SH-SY5Y (cell line): Measurements from ENCODE around the gene MGAT4D.

Experiments
- GATA2 ChIP-seq: IDR thresholded peaks from 2 replicates; pipeline ENCODE4 v1.6.1; 2011; ENCODE audit warnings: mild to moderate bottlenecking, low read depth, low read length
- GATA3 ChIP-seq: IDR thresholded peaks from 2 replicates; pipeline ENCODE4 v1.6.1; 2011; ENCODE audit warnings: low read depth, mild to moderate bottlenecking, low read length, moderate library complexity

The MGAT4D gene

GRCh38 chr4:140497747-140498636 is at the start of gene MGAT4D:
TSS of gene MGAT4D (minus strand) at chr4:140498293. CDS start at chr4:140498222, 71 bp downstream.
- no peak for TF ChIP-seq GATA3
- no peak for TF ChIP-seq GATA2

- no peak for TF ChIP-seq GATA3
- TF ChIP-seq GATA2 = no peak
These were observed 35.9 kb upstream of the MGAT4D start for GRCh38 chr4:140533951-140534480.

- TF ChIP-seq GATA3 = no peak; the same call in 1 of the 2 replicates
- peak; percentile 52; the same call in 1 of the 2 replicates for TF ChIP-seq GATA2
These were observed 31.3 kb upstream of the MGAT4D start for GRCh38 chr4:140529434-140529833.

- TF ChIP-seq GATA3 (peak; percentile 65), GATA2 (peak; percentile 95)
These were observed 26.0 kb upstream of the MGAT4D start, which contains the start of gene ELMOD2 for GRCh38 chr4:140523857-140524742. TSS of gene ELMOD2 (plus strand) at chr4:140524168. CDS start at chr4:140525429, 1,261 bp downstream.

DNA sequence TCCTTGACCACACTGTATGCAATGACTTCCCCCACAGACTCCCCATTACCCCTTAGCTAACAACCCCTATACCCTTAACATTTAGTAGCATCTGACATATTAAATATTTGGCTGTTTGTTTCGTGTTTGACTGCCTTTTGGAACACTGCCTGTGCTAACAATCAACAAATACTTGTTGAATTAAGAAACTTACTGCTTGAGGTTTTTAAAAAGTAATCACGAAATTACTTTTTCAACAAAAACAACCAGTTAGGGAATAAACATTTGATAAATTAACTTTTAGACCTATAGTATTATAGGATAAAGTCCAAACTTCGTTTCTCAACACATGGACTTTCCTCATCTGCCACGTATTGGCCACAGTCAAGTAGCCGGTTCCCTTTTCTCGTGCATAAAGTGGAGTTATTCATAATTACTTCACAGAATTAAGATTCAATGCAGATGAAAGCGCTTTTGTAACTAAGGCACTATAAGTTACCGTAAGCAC is 25.3 kb upstream of the MGAT4D start:
- TF ChIP-seq GATA2 (no peak), GATA3 (no peak)

GRCh38 chr4:140515423-140515822 is 17.3 kb upstream of the MGAT4D start:
- TF ChIP-seq GATA2 = no peak
- no peak for TF ChIP-seq GATA3

DNA sequence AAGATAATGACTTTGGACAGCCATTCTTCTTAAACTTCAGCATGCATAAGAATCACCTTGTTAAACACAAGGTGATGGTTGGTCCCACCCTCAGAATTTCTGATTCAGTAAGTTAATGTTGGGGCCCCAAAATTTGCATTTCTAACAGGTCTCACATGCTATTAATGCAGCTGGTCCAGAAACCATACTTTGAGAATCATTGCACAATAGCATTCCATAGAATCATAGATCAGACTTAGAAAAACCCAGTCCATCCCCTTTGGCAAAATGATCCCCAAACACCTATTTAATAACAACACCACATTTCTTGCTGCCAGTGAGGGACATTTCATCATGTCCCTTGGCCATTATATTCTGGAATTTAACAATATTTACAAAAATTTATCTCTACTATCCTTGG is 6.2 kb upstream of the MGAT4D start:
- TF ChIP-seq GATA2 (no peak), GATA3 (no peak)

GRCh38 chr4:140499391-140499790 is 1.3 kb upstream of the MGAT4D start:
- TF ChIP-seq GATA2 (no peak), GATA3 (no peak)

GRCh38 chr4:140497405-140497746 is 717 bp downstream of the MGAT4D start:
- TF ChIP-seq GATA3 (no peak), GATA2 (no peak)

- TF ChIP-seq GATA3 (no peak), GATA2 (no peak)
These were observed 12.2 kb downstream of the MGAT4D start for GRCh38 chr4:140485939-140486338.

DNA sequence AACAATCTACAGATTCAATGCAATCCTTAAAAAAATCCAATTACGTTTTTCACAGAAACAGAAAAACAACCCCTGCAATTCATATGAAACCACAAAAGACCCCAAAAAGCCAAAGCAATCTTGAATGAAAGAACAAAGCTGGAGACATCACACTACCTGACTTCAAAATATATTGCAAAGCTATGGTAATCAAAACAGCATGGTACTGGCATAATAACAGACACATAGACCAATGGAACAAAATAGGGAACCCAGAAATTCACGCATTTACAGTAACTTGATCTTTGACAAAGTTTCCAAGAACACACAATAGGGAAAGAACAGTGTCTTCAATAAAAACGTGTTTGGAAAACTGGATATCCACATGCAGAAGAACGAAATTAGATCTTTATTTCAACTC is 14.6 kb downstream of the MGAT4D start:
- no peak for TF ChIP-seq GATA3
- TF ChIP-seq GATA2 = no peak

DNA sequence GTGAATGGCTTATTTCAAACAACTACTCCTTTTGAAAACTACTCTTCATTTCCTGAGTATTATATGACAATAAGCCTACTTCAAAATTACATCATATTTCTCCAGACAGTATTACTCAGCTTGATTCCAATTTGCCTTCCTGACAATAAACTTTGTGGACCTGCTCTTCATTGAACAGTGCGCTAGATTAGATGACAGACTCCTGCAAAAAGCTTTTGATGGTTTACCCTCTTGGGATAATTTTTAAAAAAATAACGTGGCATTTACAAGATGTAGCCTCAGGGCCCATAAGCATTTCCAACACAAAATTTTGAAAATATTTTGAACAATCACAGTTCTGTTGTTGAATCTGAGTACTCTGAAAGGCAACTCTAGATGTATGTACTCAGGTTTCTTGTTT is 25.9 kb downstream of the MGAT4D start:
- TF ChIP-seq GATA3 (no peak), GATA2 (no peak)

- TF ChIP-seq GATA3 (no peak), GATA2 (no peak)
These were observed 28.0 kb downstream of the MGAT4D start for GRCh38 chr4:140469791-140470733.

GRCh38 chr4:140466146-140466545 is 31.9 kb downstream of the MGAT4D start:
- TF ChIP-seq GATA3 (no peak), GATA2 (no peak)
